Activated CD4-positive, alpha-beta memory T cell treated with anti-CD3 and anti-CD28 coated beads, Interleukin-2, amount 10 ng/mL, durations not matched to agents 7 days and 5 days (primary cell): ENCODE data around the gene DUSP1. TPM values are rescaled to one million over a fixed set of nuclear protein-coding genes. Genes with fewer than 3 reads are reported as not detected.
"Not testable (repeated sequence)": the region's sequence is repeated elsewhere in the genome, so short reads cannot be mapped to it uniquely, and the experiment has no call there.

Source experiments
- CTCF ChIA-PET: fragments of 350-600 bp; sonication (Branson Sonifier 250); formaldehyde crosslinking; loops from one replicate; lab custom pipeline; 2021; ENCODE audit warnings: antibody characterized with exemption, inconsistent platforms; lab: Charles Lee
- POLR2A ChIA-PET: fragments of 350-600 bp; sonication (Branson Sonifier 250); formaldehyde crosslinking; loops from one replicate; lab custom pipeline; 2021; ENCODE audit warnings: antibody characterized with exemption; lab: Charles Lee
- DNase-seq: peaks from one replicate; pipeline ENCODE4 v3.0.0-alpha.2; 2020
- H3K27ac Mint-ChIP-seq: one replicate; pipeline ENCODE4 v1.8.0; 2021; ENCODE audit warnings: mild to moderate bottlenecking, mixed read lengths
- H3K27me3 Mint-ChIP-seq: one replicate; pipeline ENCODE4 v1.8.0; 2021; ENCODE audit warnings: mixed read lengths
- H3K36me3 Mint-ChIP-seq: one replicate; pipeline ENCODE4 v1.8.0; 2021; ENCODE audit warnings: low read depth, mixed read lengths
- H3K4me1 Mint-ChIP-seq: one replicate; pipeline ENCODE4 v1.8.0; 2021; ENCODE audit warnings: mixed read lengths
- H3K4me3 Mint-ChIP-seq: one replicate; pipeline ENCODE4 v1.8.0; 2021; ENCODE audit warnings: mild to moderate bottlenecking, mixed read lengths
- H3K9me3 Mint-ChIP-seq: one replicate; pipeline ENCODE4 v1.8.0; 2021; ENCODE audit warnings: mixed read lengths
- total RNA-seq, 2 experiments: library from RNA; stranded (reverse); gene quantifications; one replicate each; pipeline ENCODE4 v1.2.3, GENCODE V29; 2021

Gene DUSP1, protein sequence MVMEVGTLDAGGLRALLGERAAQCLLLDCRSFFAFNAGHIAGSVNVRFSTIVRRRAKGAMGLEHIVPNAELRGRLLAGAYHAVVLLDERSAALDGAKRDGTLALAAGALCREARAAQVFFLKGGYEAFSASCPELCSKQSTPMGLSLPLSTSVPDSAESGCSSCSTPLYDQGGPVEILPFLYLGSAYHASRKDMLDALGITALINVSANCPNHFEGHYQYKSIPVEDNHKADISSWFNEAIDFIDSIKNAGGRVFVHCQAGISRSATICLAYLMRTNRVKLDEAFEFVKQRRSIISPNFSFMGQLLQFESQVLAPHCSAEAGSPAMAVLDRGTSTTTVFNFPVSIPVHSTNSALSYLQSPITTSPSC
- 10 to 100 TPM; 17.0 to 18.8 TPM for total RNA-seq

DNA sequence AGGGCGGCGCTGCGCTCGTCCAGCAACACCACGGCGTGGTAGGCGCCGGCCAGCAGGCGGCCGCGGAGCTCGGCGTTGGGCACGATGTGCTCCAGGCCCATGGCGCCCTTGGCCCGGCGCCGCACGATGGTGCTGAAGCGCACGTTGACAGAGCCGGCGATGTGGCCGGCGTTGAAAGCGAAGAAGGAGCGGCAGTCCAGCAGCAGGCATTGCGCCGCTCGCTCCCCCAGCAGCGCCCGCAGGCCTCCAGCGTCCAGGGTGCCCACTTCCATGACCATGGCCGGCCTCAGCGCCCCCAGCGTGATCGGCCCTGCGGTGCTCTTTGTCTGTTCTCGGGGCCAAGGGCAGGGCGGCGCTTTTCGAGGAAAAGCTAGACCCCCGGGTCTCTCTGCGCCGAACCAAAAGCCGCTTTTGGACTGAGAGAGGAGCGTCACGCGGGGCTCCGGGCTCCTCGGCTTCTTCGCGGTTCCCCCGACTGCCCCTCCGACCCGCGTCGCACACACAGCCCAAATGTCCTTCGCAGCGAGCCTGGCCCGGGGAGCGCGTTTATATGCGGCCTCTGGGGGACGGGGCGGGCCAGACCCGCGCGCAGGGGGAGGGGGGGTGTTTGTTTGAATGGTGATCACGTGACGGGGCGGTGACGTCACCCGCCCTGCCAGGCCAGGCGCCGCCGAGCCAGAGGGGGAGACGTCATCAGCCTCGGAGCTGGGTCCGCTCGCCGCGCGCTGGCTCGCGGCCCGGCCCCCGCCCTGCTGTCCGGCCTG is at the start of gene DUSP1:
TSS of gene DUSP1 (minus strand) at position 521 of the 764 bp plus-strand sequence. CDS start at position 278, 243 bp downstream.
- H3K27me3 Mint-ChIP-seq, result no peaks in the 10 kb centered on the region
- peak within 1 kb of the TSS; percentile 86 for H3K4me3 Mint-ChIP-seq
- no peaks in the 10 kb centered on the region for H3K9me3 Mint-ChIP-seq
- ChIA-PET CTCF (interaction anchor here (0.8 to 3.1 kb wide), 13 partner anchors 10 to 213 kb away, joined by 3 to 29 read pairs (median 5); partner anchors contain the start of genes ATP6V0E1 and RPL26L1), POLR2A (interaction anchor here (0.7 to 3.6 kb wide), 31 partner anchors 10 to 1383 kb away, joined by 3 to 26 read pairs (median 5); partner anchors contain the start of genes ATP6V0E1 and RPL26L1)
- peak within 1 kb of the TSS; percentile 95 for H3K27ac Mint-ChIP-seq
- DNase-seq, result peak; percentile 97
- H3K4me1 Mint-ChIP-seq, result peaks cover 44% of the 10 kb centered on the region
- H3K36me3 Mint-ChIP-seq, result peaks cover 19% of the 10 kb centered on the region

GRCh38 chr5:172820046-172820767 is 49.2 kb upstream of the DUSP1 start:
- Mint-ChIP-seq H3K4me1 (no peaks in the 10 kb centered on the region), H3K4me3 (no peak overlapping the region), H3K9me3 (peaks cover 4% of the 10 kb centered on the region), H3K27me3 (no peaks in the 10 kb centered on the region), H3K27ac (no peak overlapping the region), H3K36me3 (peaks cover 1% of the 10 kb centered on the region)
- CTCF ChIA-PET, result no interaction called here
- DNase-seq, result no peak
- POLR2A ChIA-PET, result no interaction called here

DNA sequence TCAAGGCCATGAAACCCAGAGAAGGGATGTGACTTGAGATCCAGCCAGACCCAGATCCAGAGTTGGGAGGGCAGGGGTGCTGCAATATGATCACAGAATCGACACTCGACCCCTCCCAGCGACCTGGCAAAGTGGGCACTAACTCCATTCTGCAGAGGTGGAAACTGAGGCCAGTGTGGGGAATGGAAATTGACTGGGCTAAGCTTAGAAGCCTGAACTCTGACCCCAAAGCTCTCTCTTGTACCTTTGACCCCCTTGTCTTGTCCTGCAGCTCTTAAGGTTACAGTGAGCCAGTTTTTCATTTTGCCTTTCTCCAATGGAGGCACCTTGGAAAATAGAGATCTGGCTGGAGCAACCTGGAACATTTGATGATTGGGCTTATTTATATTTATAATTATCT is 48.6 kb upstream of the DUSP1 start:
- Mint-ChIP-seq H3K9me3 (peaks cover under 1% of the 10 kb centered on the region), H3K27me3 (no peaks in the 10 kb centered on the region), H3K4me1 (no peaks in the 10 kb centered on the region), H3K27ac (no peak overlapping the region), H3K4me3 (no peak overlapping the region), H3K36me3 (no peaks in the 10 kb centered on the region)
- DNase-seq, result no peak
- POLR2A ChIA-PET, result no interaction called here
- CTCF ChIA-PET, result no interaction called here

- Mint-ChIP-seq H3K27me3 (no peaks in the 10 kb centered on the region), H3K27ac (no peak overlapping the region), H3K36me3 (no peaks in the 10 kb centered on the region), H3K9me3 (no peaks in the 10 kb centered on the region), H3K4me1 (no peaks in the 10 kb centered on the region), H3K4me3 (no peak overlapping the region)
- POLR2A ChIA-PET, result no interaction called here
- DNase-seq, result no peak
- CTCF ChIA-PET, result no interaction called here
These were observed 47.1 kb upstream of the DUSP1 start for GRCh38 chr5:172818081-172818480.

DNA sequence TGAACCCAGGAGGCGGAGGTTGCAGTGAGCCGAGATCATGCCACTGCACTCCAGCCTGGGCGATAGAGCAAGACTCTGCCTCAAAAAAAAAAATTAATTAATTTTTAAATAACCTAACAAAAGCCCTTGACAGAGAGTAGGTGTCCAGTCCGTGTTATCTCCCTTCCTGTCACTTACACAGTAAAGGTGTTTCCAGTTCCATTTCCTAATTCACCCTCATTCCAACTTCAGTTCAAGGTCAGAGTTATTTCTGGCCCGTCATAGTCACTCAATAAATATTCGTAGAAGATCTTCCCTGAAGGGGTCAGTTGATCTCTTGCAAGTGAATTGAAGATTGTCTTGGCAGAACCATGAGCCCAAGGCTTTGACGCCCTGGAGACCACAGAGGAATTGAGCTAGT is 46.7 kb upstream of the DUSP1 start:
- Mint-ChIP-seq H3K9me3 (no peaks in the 10 kb centered on the region), H3K27me3 (no peaks in the 10 kb centered on the region), H3K4me3 (no peak overlapping the region), H3K4me1 (no peaks in the 10 kb centered on the region), H3K36me3 (no peaks in the 10 kb centered on the region), H3K27ac (no peak overlapping the region)
- ChIA-PET POLR2A (no interaction called here), CTCF (no interaction called here)
- DNase-seq, result no peak

GRCh38 chr5:172816925-172817562 is 46.0 kb upstream of the DUSP1 start:
- no peak for DNase-seq

GRCh38 chr5:172815631-172816030 is 44.6 kb upstream of the DUSP1 start:
- Mint-ChIP-seq H3K27ac (no peak overlapping the region), H3K27me3 (no peaks in the 10 kb centered on the region), H3K36me3 (no peaks in the 10 kb centered on the region), H3K9me3 (no peaks in the 10 kb centered on the region), H3K4me3 (no peak overlapping the region), H3K4me1 (no peaks in the 10 kb centered on the region)
- ChIA-PET CTCF (no interaction called here), POLR2A (no interaction called here)
- DNase-seq, result no peak

More at GRCh38 chr5:172816925-172817562, 46.0 kb upstream of the DUSP1 start:
- ChIA-PET POLR2A (no interaction called here), CTCF (interaction anchor here (0.6 kb wide), 1 partner anchor 48 kb away, joined by 3 read pairs; no protein-coding TSS in a partner anchor)
- Mint-ChIP-seq H3K4me1 (no peaks in the 10 kb centered on the region), H3K36me3 (no peaks in the 10 kb centered on the region), H3K4me3 (no peak overlapping the region), H3K9me3 (no peaks in the 10 kb centered on the region), H3K27me3 (no peaks in the 10 kb centered on the region), H3K27ac (no peak overlapping the region)

DNA sequence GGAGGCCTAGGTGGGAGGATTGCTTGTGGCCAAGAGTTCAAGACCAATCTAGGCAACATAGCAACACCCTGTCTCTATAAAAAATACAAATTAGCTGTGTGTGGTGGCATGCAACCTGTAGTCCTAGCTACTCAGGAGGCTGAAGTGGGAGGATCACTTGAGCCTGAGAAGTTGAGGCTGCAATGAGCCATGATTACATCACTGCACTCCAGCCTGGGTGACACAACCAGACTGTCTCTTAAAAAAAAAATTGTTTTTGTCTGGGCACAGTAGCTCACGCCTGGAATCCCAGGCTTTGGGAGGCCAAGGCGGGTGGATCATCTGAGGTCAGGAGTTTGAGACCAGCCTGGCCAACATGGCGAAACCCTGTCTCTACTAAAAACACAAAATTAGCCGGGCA is 40.0 kb upstream of the DUSP1 start:
- peaks cover 16% of the 10 kb centered on the region for H3K4me1 Mint-ChIP-seq
- H3K4me3 Mint-ChIP-seq, H3K27me3 Mint-ChIP-seq, CTCF ChIA-PET, POLR2A ChIA-PET, DNase-seq, H3K27ac Mint-ChIP-seq, H3K36me3 Mint-ChIP-seq, H3K9me3 Mint-ChIP-seq: not testable (repeated sequence)

- H3K27me3 Mint-ChIP-seq, result peaks cover 2% of the 10 kb centered on the region
- ChIA-PET POLR2A (no interaction called here), CTCF (no interaction called here)
These were observed 38.8 kb upstream of the DUSP1 start for GRCh38 chr5:172809774-172810173.

GRCh38 chr5:172807766-172808311 is 36.8 kb upstream of the DUSP1 start:
- peaks cover 16% of the 10 kb centered on the region for H3K4me1 Mint-ChIP-seq
- peaks cover 3% of the 10 kb centered on the region for H3K36me3 Mint-ChIP-seq
- ChIA-PET POLR2A (interaction anchor here (0.7 to 2.5 kb wide), 8 partner anchors 10 to 176 kb away, joined by 3 to 20 read pairs (median 3); partner anchors contain the start of genes ATP6V0E1 and DUSP1), CTCF (interaction anchor here (0.7 to 2.9 kb wide), 8 partner anchors 20 to 124 kb away, joined by 3 to 21 read pairs (median 4); partner anchors contain the start of gene DUSP1)
- peaks cover 2% of the 10 kb centered on the region for H3K9me3 Mint-ChIP-seq
- no peak for DNase-seq
- H3K4me3 Mint-ChIP-seq, result peak overlapping the region; percentile 70
- peak overlapping the region; percentile 74 for H3K27ac Mint-ChIP-seq
- H3K27me3 Mint-ChIP-seq, result peaks cover 2% of the 10 kb centered on the region

More at GRCh38 chr5:172809774-172810173, 38.8 kb upstream of the DUSP1 start:
- Mint-ChIP-seq H3K9me3 (peaks cover 2% of the 10 kb centered on the region), H3K27ac (no peak overlapping the region), H3K4me1 (peaks cover 16% of the 10 kb centered on the region), H3K4me3 (no peak overlapping the region), H3K36me3 (peaks cover 3% of the 10 kb centered on the region)
- no peak for DNase-seq

GRCh38 chr5:172806897-172807672 is 36.1 kb upstream of the DUSP1 start:
- H3K27ac Mint-ChIP-seq, result peak overlapping the region; percentile 74
- H3K27me3 Mint-ChIP-seq, result peaks cover 2% of the 10 kb centered on the region
- H3K9me3 Mint-ChIP-seq, result peaks cover 2% of the 10 kb centered on the region
- H3K36me3 Mint-ChIP-seq, result peaks cover 3% of the 10 kb centered on the region
- ChIA-PET CTCF (interaction anchor here (0.7 to 2.9 kb wide), 7 partner anchors 20 to 125 kb away, joined by 3 to 21 read pairs (median 6); partner anchors contain the start of gene DUSP1), POLR2A (interaction anchor here (0.9 to 2.5 kb wide), 7 partner anchors 30 to 177 kb away, joined by 3 to 20 read pairs (median 3); partner anchors contain the start of genes ATP6V0E1 and DUSP1)
- peak; percentile 92 for DNase-seq
- H3K4me3 Mint-ChIP-seq, result peak overlapping the region; percentile 70
- peaks cover 16% of the 10 kb centered on the region for H3K4me1 Mint-ChIP-seq
